Activated T-helper 1 cell treated with anti-CD3 and anti-CD28 coated beads, Interleukin-12 subunit alpha, Interleukin-12 subunit beta, Interleukin-2, Interleukin-4 antibody, amounts not matched to agents 30 ng/mL and 10 ng/mL and 1 ng/mL, durations not matched to agents 14 hours and 24 hours and 36 hours (primary cell): ENCODE data around the gene TENT4A. TPM values are rescaled to one million over a fixed set of nuclear protein-coding genes. Genes with fewer than 3 reads are reported as not detected.
A peak's percentile ranks its signal among the peaks of the same experiment; 100 is the strongest.
"Not testable (repeated sequence)": the region's sequence is repeated elsewhere in the genome, so short reads cannot be mapped to it uniquely, and the experiment has no call there.

Experiments used
- DNase-seq: peaks from one replicate; pipeline ENCODE4 v3.0.0; 2021; ENCODE audit warnings: low spot score
- H3K27ac Mint-ChIP-seq: one replicate; pipeline ENCODE4 v1.8.0; 2021; ENCODE audit warnings: mild to moderate bottlenecking, mixed read lengths
- H3K27me3 Mint-ChIP-seq: one replicate; pipeline ENCODE4 v1.8.0; 2022; ENCODE audit warnings: mild to moderate bottlenecking, moderate library complexity, mixed read lengths; ENCODE audit not compliant: insufficient read depth
- H3K36me3 Mint-ChIP-seq: one replicate; pipeline ENCODE4 v1.8.0; 2021; ENCODE audit warnings: low read depth, mixed read lengths
- H3K4me1 Mint-ChIP-seq: one replicate; pipeline ENCODE4 v1.8.0; 2021; ENCODE audit warnings: low read depth, mixed read lengths
- H3K4me3 Mint-ChIP-seq: one replicate; pipeline ENCODE4 v1.8.0; 2021; ENCODE audit warnings: mild to moderate bottlenecking, moderate library complexity, mixed read lengths
- H3K9me3 Mint-ChIP-seq: one replicate; pipeline ENCODE4 v1.8.0; 2021; ENCODE audit warnings: mixed read lengths
- intact Hi-C: fragments of 100-400 bp; cut with micrococcal nuclease; formaldehyde crosslinking; loops from one replicate; pipeline ENCODE4 v1.15.1; 2024
- total RNA-seq: library from RNA; stranded (reverse); gene quantifications from 2 replicates; pipeline ENCODE4 v1.2.3, GENCODE V29; 2022

Gene TENT4A
- total RNA-seq, result 40.6 and 42.3 TPM in 2 replicates

- DNase-seq, result no peak
- peak within 1 kb of the TSS; percentile 88 for H3K4me3 Mint-ChIP-seq
- H3K9me3 Mint-ChIP-seq, result no peaks in the 10 kb centered on the region
- peaks cover 49% of the 10 kb centered on the region for H3K4me1 Mint-ChIP-seq
- peaks cover 11% of the 10 kb centered on the region for H3K36me3 Mint-ChIP-seq
- intact Hi-C loops, result loop anchor here (1.0 to 10.0 kb wide), 9 partner anchors 24 to 1291 kb away; partner anchors contain the start of genes FASTKD3, ICE1, MED10 and MTRR
- no peaks in the 10 kb centered on the region for H3K27me3 Mint-ChIP-seq
- peak within 1 kb of the TSS; percentile 95 for H3K27ac Mint-ChIP-seq
Measured at GRCh38 chr5:6713274-6714225, at the start of gene TENT4A. Gene TENT4A, plus strand, starts transcription at chr5:6713432. Its CDS starts 552 bp downstream, at chr5:6713984.

- peaks cover 13% of the 10 kb centered on the region for H3K36me3 Mint-ChIP-seq
- no peaks in the 10 kb centered on the region for H3K9me3 Mint-ChIP-seq
- H3K4me3 Mint-ChIP-seq, result no peak overlapping the region
- DNase-seq, result no peak
- H3K27me3 Mint-ChIP-seq, result no peaks in the 10 kb centered on the region
- intact Hi-C loops, result no loop called here
- no peak overlapping the region for H3K27ac Mint-ChIP-seq
- no peaks in the 10 kb centered on the region for H3K4me1 Mint-ChIP-seq
Measured at GRCh38 chr5:6666762-6667161, 46.5 kb upstream of the TENT4A start.

DNA sequence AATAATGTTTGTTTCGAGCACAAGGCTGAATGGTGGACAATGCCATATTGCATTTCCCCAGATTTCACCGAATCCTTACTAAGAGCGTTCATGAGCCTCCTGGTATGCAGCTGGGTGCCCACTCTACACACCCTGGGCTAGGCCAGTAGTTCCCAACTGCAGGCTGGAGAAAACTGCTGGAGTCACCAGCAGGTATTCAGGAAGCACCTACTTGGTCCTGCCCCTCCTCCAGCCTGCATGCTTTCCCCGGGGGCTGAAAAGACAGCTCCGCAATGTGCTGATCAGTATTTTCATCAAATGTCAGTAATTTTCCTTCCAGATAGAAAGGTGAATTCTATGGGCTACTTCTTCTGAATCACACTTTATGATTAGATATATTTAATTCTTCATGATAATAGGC lies 45.6 kb upstream of the TENT4A start:
- no peak overlapping the region for H3K27ac Mint-ChIP-seq
- intact Hi-C loops, result no loop called here
- peaks cover 13% of the 10 kb centered on the region for H3K36me3 Mint-ChIP-seq
- no peaks in the 10 kb centered on the region for H3K27me3 Mint-ChIP-seq
- H3K4me1 Mint-ChIP-seq, result no peaks in the 10 kb centered on the region
- no peak for DNase-seq
- no peak overlapping the region for H3K4me3 Mint-ChIP-seq
- H3K9me3 Mint-ChIP-seq, result no peaks in the 10 kb centered on the region

GRCh38 chr5:6668717-6669116 lies 44.5 kb upstream of the TENT4A start:
- H3K27me3 Mint-ChIP-seq, H3K9me3 Mint-ChIP-seq, H3K27ac Mint-ChIP-seq, intact Hi-C loops, H3K4me3 Mint-ChIP-seq, H3K4me1 Mint-ChIP-seq, DNase-seq: not testable (repeated sequence)
- H3K36me3 Mint-ChIP-seq, result peaks cover 13% of the 10 kb centered on the region

- Mint-ChIP-seq H3K4me1 (no peaks in the 10 kb centered on the region), H3K27ac (no peak overlapping the region), H3K36me3 (peaks cover 13% of the 10 kb centered on the region), H3K9me3 (no peaks in the 10 kb centered on the region), H3K4me3 (no peak overlapping the region), H3K27me3 (no peaks in the 10 kb centered on the region)
- no peak for DNase-seq
- intact Hi-C loops, result no loop called here
Measured at GRCh38 chr5:6673031-6673430, 40.2 kb upstream of the TENT4A start.

GRCh38 chr5:6673963-6674362 lies 39.3 kb upstream of the TENT4A start:
- H3K27me3 Mint-ChIP-seq, result no peaks in the 10 kb centered on the region
- no peaks in the 10 kb centered on the region for H3K9me3 Mint-ChIP-seq
- intact Hi-C loops, result no loop called here
- H3K27ac Mint-ChIP-seq, result no peak overlapping the region
- H3K4me3 Mint-ChIP-seq, result no peak overlapping the region
- peaks cover 13% of the 10 kb centered on the region for H3K36me3 Mint-ChIP-seq
- H3K4me1 Mint-ChIP-seq, result no peaks in the 10 kb centered on the region
- DNase-seq, result no peak

DNA sequence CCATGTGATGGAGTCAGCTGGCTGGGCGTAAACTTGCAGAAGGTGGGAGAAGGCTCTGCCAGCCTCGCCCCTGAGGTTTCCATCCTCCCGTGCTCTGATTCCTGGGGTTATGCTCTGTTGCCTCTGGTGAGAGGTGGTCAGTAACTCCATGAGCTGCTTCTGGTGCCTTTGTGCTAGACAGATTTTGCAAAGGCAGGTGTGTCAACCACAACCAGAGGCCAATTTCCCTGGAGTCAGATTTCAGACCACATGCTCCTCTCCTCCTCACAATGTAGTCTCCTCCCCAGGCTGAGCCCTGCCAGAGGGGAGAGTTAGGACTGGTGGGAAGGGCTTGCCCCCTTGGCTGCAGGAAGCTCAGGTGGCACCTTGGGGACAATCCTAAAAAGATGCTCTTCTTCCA lies 38.8 kb upstream of the TENT4A start:
- intact Hi-C loops, result no loop called here
- Mint-ChIP-seq H3K4me3 (no peak overlapping the region), H3K27ac (no peak overlapping the region), H3K9me3 (no peaks in the 10 kb centered on the region), H3K4me1 (no peaks in the 10 kb centered on the region), H3K36me3 (peaks cover 13% of the 10 kb centered on the region), H3K27me3 (no peaks in the 10 kb centered on the region)
- DNase-seq, result no peak

DNA sequence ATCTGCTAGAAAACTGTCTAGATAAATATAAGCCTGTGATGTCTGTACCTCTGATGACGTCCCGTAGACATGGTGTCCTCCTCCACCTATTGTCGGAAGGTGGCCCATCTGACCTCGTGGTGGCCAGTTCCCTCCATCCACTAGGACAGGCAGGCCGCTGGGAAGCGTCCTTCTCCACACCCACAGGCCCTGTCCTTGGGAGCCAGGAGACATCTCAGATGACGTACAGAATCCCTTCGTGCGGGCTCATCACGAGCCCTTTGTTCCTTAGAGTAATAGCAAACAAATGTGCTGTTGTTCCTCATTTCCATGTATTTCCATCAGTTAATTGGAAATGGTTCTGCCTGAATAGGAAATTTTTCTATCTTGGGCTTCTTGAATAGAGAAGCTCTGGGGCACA lies 38.3 kb upstream of the TENT4A start:
- intact Hi-C loops, result no loop called here
- H3K27me3 Mint-ChIP-seq, result no peaks in the 10 kb centered on the region
- no peak overlapping the region for H3K27ac Mint-ChIP-seq
- H3K4me3 Mint-ChIP-seq, result no peak overlapping the region
- H3K4me1 Mint-ChIP-seq, result no peaks in the 10 kb centered on the region
- no peaks in the 10 kb centered on the region for H3K9me3 Mint-ChIP-seq
- H3K36me3 Mint-ChIP-seq, result peaks cover 10% of the 10 kb centered on the region
- no peak for DNase-seq

GRCh38 chr5:6675784-6676491 lies 37.3 kb upstream of the TENT4A start:
- Mint-ChIP-seq H3K36me3 (peaks cover 4% of the 10 kb centered on the region), H3K4me1 (no peaks in the 10 kb centered on the region), H3K4me3 (no peak overlapping the region), H3K27me3 (no peaks in the 10 kb centered on the region), H3K27ac (no peak overlapping the region), H3K9me3 (no peaks in the 10 kb centered on the region)
- intact Hi-C loops, result no loop called here
- DNase-seq, result no peak

DNA sequence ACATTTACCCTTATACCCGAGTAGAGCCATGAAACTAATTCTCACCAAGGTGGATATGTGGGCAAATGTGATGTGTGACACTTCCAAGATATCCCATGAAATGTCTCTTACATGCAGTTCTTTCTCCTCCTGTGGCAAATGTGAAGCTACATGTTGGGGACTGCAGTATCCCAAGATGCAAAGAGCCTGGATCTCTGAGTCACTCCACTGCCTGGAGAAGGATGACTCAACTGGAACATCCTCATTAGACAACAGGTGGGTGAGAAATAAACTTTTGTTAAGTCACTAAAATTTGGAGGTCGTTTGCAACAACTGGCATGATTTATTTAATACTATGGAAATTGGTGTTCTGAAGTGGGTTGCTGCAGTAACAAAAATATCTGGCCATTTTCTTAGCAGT lies 36.5 kb upstream of the TENT4A start:
- no peak for DNase-seq
- Mint-ChIP-seq H3K27ac (no peak overlapping the region), H3K27me3 (no peaks in the 10 kb centered on the region), H3K4me1 (no peaks in the 10 kb centered on the region), H3K36me3 (no peaks in the 10 kb centered on the region), H3K9me3 (no peaks in the 10 kb centered on the region), H3K4me3 (no peak overlapping the region)
- intact Hi-C loops, result no loop called here

DNA sequence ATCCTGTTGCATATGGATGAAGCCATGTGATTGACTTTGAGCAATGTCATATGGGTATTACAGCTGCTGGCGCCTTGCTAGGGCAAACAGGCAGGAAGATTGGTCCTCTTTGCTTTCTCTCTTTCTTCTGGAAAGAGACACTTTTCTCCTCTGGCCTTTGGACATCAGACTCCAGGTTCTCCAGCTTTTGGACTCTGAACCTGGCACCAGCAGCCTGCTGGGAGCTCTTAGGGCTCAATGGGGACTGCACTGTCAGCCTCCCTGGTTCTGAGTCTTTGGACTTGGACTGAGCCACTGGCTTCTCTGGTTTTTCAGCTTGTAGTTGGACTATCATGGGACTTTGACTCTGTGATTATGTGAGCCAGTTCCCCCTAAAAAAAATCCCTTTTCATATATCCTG lies 34.8 kb upstream of the TENT4A start:
- Mint-ChIP-seq H3K27ac (no peak overlapping the region), H3K27me3 (no peaks in the 10 kb centered on the region), H3K36me3 (no peaks in the 10 kb centered on the region), H3K4me3 (no peak overlapping the region), H3K4me1 (no peaks in the 10 kb centered on the region), H3K9me3 (no peaks in the 10 kb centered on the region)
- intact Hi-C loops, result no loop called here
- no peak for DNase-seq

DNA sequence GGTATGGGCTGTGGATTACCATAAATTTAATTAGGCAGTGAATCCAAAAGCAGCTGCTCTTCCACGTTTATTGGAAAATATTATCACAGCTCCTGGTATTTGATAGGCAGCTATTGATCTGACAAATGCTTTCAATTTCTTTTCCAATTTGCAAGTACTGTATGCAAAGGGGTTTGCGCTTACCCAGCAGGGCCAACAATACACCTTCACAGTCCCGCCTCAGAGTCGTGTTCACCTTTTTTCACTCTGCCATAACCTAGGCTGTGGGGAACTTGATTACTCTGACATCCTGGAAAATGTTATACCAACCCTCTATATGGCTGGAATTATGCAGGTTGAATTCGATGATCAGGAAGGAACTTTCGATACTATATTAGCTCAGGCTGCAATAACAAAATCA lies 32.3 kb upstream of the TENT4A start:
- no peaks in the 10 kb centered on the region for H3K36me3 Mint-ChIP-seq
- H3K9me3 Mint-ChIP-seq, result no peaks in the 10 kb centered on the region
- no peaks in the 10 kb centered on the region for H3K4me1 Mint-ChIP-seq
- no peak overlapping the region for H3K27ac Mint-ChIP-seq
- no peaks in the 10 kb centered on the region for H3K27me3 Mint-ChIP-seq
- no peak for DNase-seq
- H3K4me3 Mint-ChIP-seq, result no peak overlapping the region
- intact Hi-C loops, result no loop called here

GRCh38 chr5:6681682-6682081 lies 31.6 kb upstream of the TENT4A start:
- Mint-ChIP-seq H3K27me3 (no peaks in the 10 kb centered on the region), H3K4me3 (no peak overlapping the region), H3K9me3 (no peaks in the 10 kb centered on the region), H3K36me3 (no peaks in the 10 kb centered on the region), H3K27ac (no peak overlapping the region), H3K4me1 (no peaks in the 10 kb centered on the region)
- DNase-seq, result no peak
- intact Hi-C loops, result no loop called here
